ENCODE measurements around the gene TMEM174.

Gene TMEM174

GRCh38 chr5:73152411-73153388 lies 20.3 kb upstream of the TMEM174 start:
- H3K27ac ChIP-seq, result no peak overlapping the region
- no peak for DNase-seq (ENCODE audit: low read depth, low spot score)

- no peak for DNase-seq (ENCODE audit: low read depth, low spot score)
- no peak overlapping the region for H3K27ac ChIP-seq
Observed at GRCh38 chr5:73153513-73153912, 19.5 kb upstream of the TMEM174 start.

- DNase-seq (ENCODE audit: low read depth, low spot score), result no peak
- no peak overlapping the region for H3K27ac ChIP-seq
Observed at GRCh38 chr5:73154208-73155006, 18.6 kb upstream of the TMEM174 start.

- H3K27ac ChIP-seq, result no peak overlapping the region
- no peak for DNase-seq (ENCODE audit: low read depth, low spot score)
Observed at GRCh38 chr5:73155271-73156222, 17.4 kb upstream of the TMEM174 start.

GRCh38 chr5:73157414-73158303 lies 15.3 kb upstream of the TMEM174 start:
- no peak overlapping the region for H3K27ac ChIP-seq
- DNase-seq (ENCODE audit: low read depth, low spot score), result no peak

- H3K27ac ChIP-seq, result no peak overlapping the region
- DNase-seq (ENCODE audit: low read depth, low spot score), result no peak
Observed at GRCh38 chr5:73158313-73158712, 14.7 kb upstream of the TMEM174 start.

GRCh38 chr5:73160239-73160671 lies 12.7 kb upstream of the TMEM174 start:
- no peak overlapping the region for H3K27ac ChIP-seq
- no peak for DNase-seq (ENCODE audit: low read depth, low spot score)

GRCh38 chr5:73170522-73170921 lies 2.5 kb upstream of the TMEM174 start:
- DNase-seq (ENCODE audit: low read depth, low spot score), result no peak
- H3K27ac ChIP-seq, result no peak overlapping the region

- no peak for DNase-seq (ENCODE audit: low read depth, low spot score)
Observed at GRCh38 chr5:73171495-73171894, 1.5 kb upstream of the TMEM174 start.

GRCh38 chr5:73174100-73174815 lies 1.3 kb downstream of the TMEM174 start:
- no peak for DNase-seq (ENCODE audit: low read depth, low spot score)
- no peak overlapping the region for H3K27ac ChIP-seq

More at GRCh38 chr5:73171495-73171894, 1.5 kb upstream of the TMEM174 start:
- H3K27ac ChIP-seq, result no peak overlapping the region

GRCh38 chr5:73176250-73176649 lies 3.3 kb downstream of the TMEM174 start:
- H3K27ac ChIP-seq, result no peak overlapping the region
- DNase-seq (ENCODE audit: low read depth, low spot score), result no peak

GRCh38 chr5:73178265-73178664 lies 5.3 kb downstream of the TMEM174 start:
- H3K27ac ChIP-seq, result no peak overlapping the region
- DNase-seq (ENCODE audit: low read depth, low spot score), result no peak

- no peak overlapping the region for H3K27ac ChIP-seq
- DNase-seq (ENCODE audit: low read depth, low spot score), result no peak
Observed at GRCh38 chr5:73179730-73180129, 6.7 kb downstream of the TMEM174 start.

- DNase-seq (ENCODE audit: low read depth, low spot score), result no peak
- no peak overlapping the region for H3K27ac ChIP-seq
Observed at GRCh38 chr5:73180566-73180965, 7.6 kb downstream of the TMEM174 start.

- DNase-seq (ENCODE audit: low read depth, low spot score), result no peak
- H3K27ac ChIP-seq, result no peak overlapping the region
Observed at GRCh38 chr5:73182307-73182706, 9.3 kb downstream of the TMEM174 start.

GRCh38 chr5:73183000-73183399 lies 10.0 kb downstream of the TMEM174 start:
- H3K27ac ChIP-seq, result no peak overlapping the region
- DNase-seq (ENCODE audit: low read depth, low spot score), result no peak

- DNase-seq (ENCODE audit: low read depth, low spot score), result no peak
Observed at GRCh38 chr5:73183481-73183891, 10.5 kb downstream of the TMEM174 start.

GRCh38 chr5:73186976-73187375 lies 14.0 kb downstream of the TMEM174 start:
- H3K27ac ChIP-seq, result no peak overlapping the region
- no peak for DNase-seq (ENCODE audit: low read depth, low spot score)

More at GRCh38 chr5:73183481-73183891, 10.5 kb downstream of the TMEM174 start:
- no peak overlapping the region for H3K27ac ChIP-seq
